Measurements from ENCODE around the gene SYN1.

Gene SYN1

GRCh38 chrX:47643926-47644325, 24.3 kb upstream of the SYN1 start:
- no peak for TF ChIP-seq EZH2 (IDR thresholded peaks at IDR 0.05; ENCODE audit: borderline replicate concordance, low read depth, low read length, severe bottlenecking)
- TF ChIP-seq CTCF (IDR thresholded peaks at IDR 0.05; ENCODE audit: borderline replicate concordance, extremely low read depth, low read length, poor library complexity, severe bottlenecking) = peak; percentile 31
- peaks cover 55% of the 10 kb centered on the region for H3K36me3 ChIP-seq (ENCODE audit: insufficient read depth, low read length)
- DNase-seq = no peak

DNA sequence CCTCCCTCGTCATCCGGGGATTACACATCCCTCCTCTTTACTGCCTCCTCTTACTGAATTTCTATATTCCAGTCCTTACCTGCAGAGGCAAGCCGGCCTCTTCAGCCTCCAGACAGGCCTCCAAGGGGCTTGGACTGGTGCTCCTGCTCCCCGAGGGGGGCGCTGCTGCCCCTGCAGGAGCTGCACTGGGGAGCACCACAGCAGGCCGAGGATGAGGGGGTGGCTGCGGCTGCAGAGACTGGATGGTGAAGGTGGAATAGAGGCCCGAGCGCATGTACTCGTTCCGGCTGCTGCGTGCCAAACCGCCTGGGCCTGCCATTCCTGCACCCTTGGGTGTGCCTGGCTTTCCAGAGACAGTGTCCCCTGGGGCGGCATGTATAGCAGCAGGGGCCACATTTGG, 19.2 kb upstream of the SYN1 start:
- Histone ChIP-seq H3K79me2 (ENCODE audit: insufficient read depth, low read length) (no peaks in the 10 kb centered on the region), H3K27me3 (ENCODE audit: insufficient read depth, low read length, poor library complexity) (no peaks in the 10 kb centered on the region), H3K4me2 (ENCODE audit: insufficient read depth, low read length) (no peak overlapping the region), H3K9me3 (ENCODE audit: insufficient read depth, low read length, severe bottlenecking) (no peaks in the 10 kb centered on the region), H3K4me1 (ENCODE audit: insufficient read depth, low read length) (no peaks in the 10 kb centered on the region), H2AFZ (ENCODE audit: low read depth, low read length) (no peak overlapping the region), H3K4me3 (ENCODE audit: low read depth in 1 of 2, low read length in 2 of 2) (no peak overlapping the region), H3K36me3 (ENCODE audit: insufficient read depth, low read length) (peaks cover 65% of the 10 kb centered on the region), H3K27ac (ENCODE audit: low read length) (no peak overlapping the region), H3K9ac (ENCODE audit: low read depth, low read length) (no peak overlapping the region), H4K20me1 (ENCODE audit: insufficient read depth, low read length) (no peaks in the 10 kb centered on the region)
- TF ChIP-seq CTCF (IDR thresholded peaks at IDR 0.05; ENCODE audit: borderline replicate concordance, extremely low read depth, low read length, poor library complexity, severe bottlenecking) (no peak), EZH2 (IDR thresholded peaks at IDR 0.05; ENCODE audit: borderline replicate concordance, low read depth, low read length, severe bottlenecking) (no peak)
- no peak for DNase-seq
- ATAC-seq (ENCODE audit: insufficient read depth, low read depth) = no peak

More at GRCh38 chrX:47643926-47644325, 24.3 kb upstream of the SYN1 start:
- Histone ChIP-seq H3K9me3 (ENCODE audit: insufficient read depth, low read length, severe bottlenecking) (no peaks in the 10 kb centered on the region), H3K4me3 (ENCODE audit: low read depth in 1 of 2, low read length in 2 of 2) (no peak overlapping the region), H4K20me1 (ENCODE audit: insufficient read depth, low read length) (no peaks in the 10 kb centered on the region), H3K79me2 (ENCODE audit: insufficient read depth, low read length) (peaks cover 34% of the 10 kb centered on the region), H3K4me2 (ENCODE audit: insufficient read depth, low read length) (no peak overlapping the region), H3K27me3 (ENCODE audit: insufficient read depth, low read length, poor library complexity) (no peaks in the 10 kb centered on the region), H3K27ac (ENCODE audit: low read length) (no peak overlapping the region), H3K9ac (ENCODE audit: low read depth, low read length) (no peak overlapping the region), H3K4me1 (ENCODE audit: insufficient read depth, low read length) (peaks cover 16% of the 10 kb centered on the region), H2AFZ (ENCODE audit: low read depth, low read length) (no peak overlapping the region)
- no peak for ATAC-seq (ENCODE audit: insufficient read depth, low read depth)

DNA sequence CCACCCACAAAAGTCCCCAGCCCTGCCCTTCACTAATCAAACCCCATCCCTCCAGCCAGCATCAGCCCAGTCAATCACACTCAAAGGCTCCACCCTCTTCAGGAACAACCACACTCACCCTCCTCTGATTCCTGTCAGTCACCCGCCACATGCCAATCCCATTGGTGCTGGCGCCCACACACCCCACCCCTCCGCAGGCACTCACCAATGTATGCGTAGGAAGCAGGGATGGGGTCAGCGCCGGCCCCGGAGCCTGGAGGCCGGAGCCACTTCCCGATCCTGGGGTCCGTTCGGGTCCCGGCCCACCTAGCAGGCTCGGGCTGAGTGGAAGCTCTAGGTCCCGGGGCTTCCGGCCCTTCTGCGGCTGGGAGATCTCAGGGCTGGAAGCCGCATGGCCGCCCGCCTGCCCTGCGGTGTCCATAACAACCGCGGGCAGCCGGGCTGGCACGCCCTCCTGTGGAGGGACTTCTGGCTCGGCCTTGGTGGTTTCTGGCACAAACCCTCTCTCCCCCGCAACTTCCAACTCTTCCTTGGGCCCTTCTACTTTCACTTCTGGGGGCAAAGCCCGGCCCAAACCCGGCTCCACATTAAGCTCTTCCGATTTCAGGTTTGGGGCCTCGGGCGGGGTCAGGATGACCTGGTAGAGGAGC, 18.0 kb upstream of the SYN1 start:
- DNase-seq (no peak), ATAC-seq (ENCODE audit: insufficient read depth, low read depth) (no peak)
- H3K9me3 ChIP-seq (ENCODE audit: insufficient read depth, low read length, severe bottlenecking) = no peaks in the 10 kb centered on the region
- H3K4me1 ChIP-seq (ENCODE audit: insufficient read depth, low read length) = no peaks in the 10 kb centered on the region
- H4K20me1 ChIP-seq (ENCODE audit: insufficient read depth, low read length) = no peaks in the 10 kb centered on the region
- no peak overlapping the region for H3K4me3 ChIP-seq (ENCODE audit: low read depth in 1 of 2, low read length in 2 of 2)
- H3K79me2 ChIP-seq (ENCODE audit: insufficient read depth, low read length) = no peaks in the 10 kb centered on the region
- no peak for TF ChIP-seq CTCF (IDR thresholded peaks at IDR 0.05; ENCODE audit: borderline replicate concordance, extremely low read depth, low read length, poor library complexity, severe bottlenecking)
- no peak for TF ChIP-seq EZH2 (IDR thresholded peaks at IDR 0.05; ENCODE audit: borderline replicate concordance, low read depth, low read length, severe bottlenecking)
- H3K9ac ChIP-seq (ENCODE audit: low read depth, low read length) = no peak overlapping the region
- no peaks in the 10 kb centered on the region for H3K27me3 ChIP-seq (ENCODE audit: insufficient read depth, low read length, poor library complexity)
- no peak overlapping the region for H3K27ac ChIP-seq (ENCODE audit: low read length)
- peaks cover 61% of the 10 kb centered on the region for H3K36me3 ChIP-seq (ENCODE audit: insufficient read depth, low read length)
- H2AFZ ChIP-seq (ENCODE audit: low read depth, low read length) = no peak overlapping the region
- no peak overlapping the region for H3K4me2 ChIP-seq (ENCODE audit: insufficient read depth, low read length)

Measured in DND-41 (cell line).